GM18511 (cell line): ENCODE measurements around the gene CIB1.
"Not testable (repeated sequence)": the region's sequence is repeated elsewhere in the genome, so short reads cannot be mapped to it uniquely, and the experiment has no call there.

Source experiments
- ATAC-seq: cut with Tn5 transposase; IDR thresholded peaks from one replicate; pipeline ENCODE4 v1.9.1; 2021; ENCODE audit warnings: mild to moderate bottlenecking, moderate library complexity; ENCODE audit not compliant: unreplicated experiment

Gene CIB1

GRCh38 chr15:90201130-90201943 lies 32.4 kb downstream of the CIB1 start, which contains the start of gene SEMA4B:
SEMA4B (plus strand) TSS chr15:90201330; CDS start chr15:90201579, 249 bp downstream.
- ATAC-seq = peak; percentile 83

- ATAC-seq = peak; percentile 21
These were observed 33.1 kb downstream of the CIB1 start for GRCh38 chr15:90200534-90201129.

- ATAC-seq = no peak
These were observed 39.1 kb downstream of the CIB1 start for GRCh38 chr15:90194655-90195054.

- no peak for ATAC-seq
These were observed 40.6 kb downstream of the CIB1 start for GRCh38 chr15:90192961-90193786.

- peak; percentile 80 for ATAC-seq
These were observed 41.8 kb downstream of the CIB1 start for GRCh38 chr15:90191794-90192509.

GRCh38 chr15:90191344-90191687 lies 42.4 kb downstream of the CIB1 start:
- ATAC-seq = peak; percentile 28

- peak; percentile 57 for ATAC-seq
These were observed 43.0 kb downstream of the CIB1 start for GRCh38 chr15:90190606-90191343.

GRCh38 chr15:90189781-90190467 lies 43.8 kb downstream of the CIB1 start:
- ATAC-seq = no peak

- no peak for ATAC-seq
These were observed 44.6 kb downstream of the CIB1 start for GRCh38 chr15:90188914-90189748.

GRCh38 chr15:90188065-90188464 lies 45.7 kb downstream of the CIB1 start:
- ATAC-seq = not testable (repeated sequence)

GRCh38 chr15:90187257-90187868 lies 46.4 kb downstream of the CIB1 start:
- ATAC-seq = no peak

GRCh38 chr15:90184786-90185704 lies 48.7 kb downstream of the CIB1 start:
- ATAC-seq = peak; percentile 76

GRCh38 chr15:90184119-90184785 lies 49.5 kb downstream of the CIB1 start:
- ATAC-seq = peak; percentile 63

- no peak for ATAC-seq
These were observed 52.0 kb downstream of the CIB1 start for GRCh38 chr15:90181776-90182175.
